ENCODE results near the gene USO1. TPM values are rescaled to one million over a fixed set of nuclear protein-coding genes. Genes with fewer than 3 reads are reported as not detected.
A peak's percentile ranks its signal among the peaks of the same experiment; 100 is the strongest.

The USO1 gene
- total and polyA plus RNA-seq, 2 experiments from 2014 or later, result 74.2 to 117 TPM

- WGBS, 2 experiments (ENCODE audit: low coverage in 1 of 2, low lambda C conversion rate in 2 of 2, missing lambda C conversion rate in 2 of 2), result 52 to 60% methylated on average over 3 of the region's 3 CpGs
- Histone ChIP-seq H3K9me2 (ENCODE audit: insufficient read depth) (no peaks in the 10 kb centered on the region), H3K4me1 (ENCODE audit: insufficient read depth) (peaks cover 36% of the 10 kb centered on the region), H3K4me2 (ENCODE audit: unreplicated experiment) (peak overlapping the region; percentile 15), H4K20me1 (ENCODE audit: insufficient read depth) (no peaks in the 10 kb centered on the region), H3F3A (ENCODE audit: insufficient read depth) (peaks cover 3% of the 10 kb centered on the region; the same call in 1 of the 2 replicates), H3K27me3 (replicated peaks; ENCODE audit: insufficient read depth) (no peaks in the 10 kb centered on the region), H3K9ac (no peak overlapping the region), H3K36me3 (ENCODE audit: low read depth) (no peaks in the 10 kb centered on the region), H3K27ac (no peak overlapping the region), H3K9me3 (ENCODE audit: low read depth) (no peaks in the 10 kb centered on the region), H2AFZ (no peak overlapping the region), H3K79me2 (ENCODE audit: insufficient read depth) (peaks cover 100% of the 10 kb centered on the region), H3K4me3 (peak overlapping the region; percentile 11; the same call in 1 of the 2 replicates)
- no peak for TF ChIP-seq EZH2 (IDR thresholded peaks at IDR 0.05; ENCODE audit: insufficient read depth, poor library complexity, severe bottlenecking)
- TF ChIP-seq EZH2phosphoT487 (IDR thresholded peaks at IDR 0.05; ENCODE audit: insufficient read depth, low read depth), result no peak
- DNase-seq, result no peak
- in situ Hi-C loops (cut with MboI), result no loop called here
These were observed 5.5 kb downstream of the USO1 start for GRCh38 chr4:75729836-75730235.

GRCh38 chr4:75733369-75733768 is 9.0 kb downstream of the USO1 start:
- DNase-seq, result peak; percentile 27

GRCh38 chr4:75735525-75735924 is 11.1 kb downstream of the USO1 start:
- no peaks in the 10 kb centered on the region for H3K9me2 ChIP-seq (ENCODE audit: insufficient read depth)
- no peak for DNase-seq
- no peak overlapping the region for H3K9ac ChIP-seq
- no peak overlapping the region for H3K4me2 ChIP-seq (ENCODE audit: unreplicated experiment)
- peaks cover under 1% of the 10 kb centered on the region; the same call in 1 of the 2 replicates for H3K4me1 ChIP-seq (ENCODE audit: insufficient read depth)
- H3K79me2 ChIP-seq (ENCODE audit: insufficient read depth), result peaks cover 100% of the 10 kb centered on the region
- no peak overlapping the region for H3K27ac ChIP-seq
- no peak for TF ChIP-seq EZH2 (IDR thresholded peaks at IDR 0.05; ENCODE audit: insufficient read depth, poor library complexity, severe bottlenecking)
- no peak for TF ChIP-seq EZH2phosphoT487 (IDR thresholded peaks at IDR 0.05; ENCODE audit: insufficient read depth, low read depth)
- in situ Hi-C loops (cut with MboI), result no loop called here
- no peak overlapping the region for H2AFZ ChIP-seq
- H3K9me3 ChIP-seq (ENCODE audit: low read depth), result no peaks in the 10 kb centered on the region
- H4K20me1 ChIP-seq (ENCODE audit: insufficient read depth), result peaks cover 3% of the 10 kb centered on the region; the same call in 1 of the 2 replicates
- WGBS, 2 experiments (ENCODE audit: low coverage in 1 of 2, low lambda C conversion rate in 2 of 2, missing lambda C conversion rate in 2 of 2), result 95 to 98% methylated on average over 2 of the region's 2 CpGs
- 0 out of 2 replicates have a peak, but pooled peaks cover 2% of the 10 kb centered on the region for H3K36me3 ChIP-seq (ENCODE audit: low read depth)
- peaks cover 6% of the 10 kb centered on the region; the same call in 1 of the 2 replicates for H3F3A ChIP-seq (ENCODE audit: insufficient read depth)
- H3K4me3 ChIP-seq, result no peak overlapping the region
- no peaks in the 10 kb centered on the region for H3K27me3 ChIP-seq (replicated peaks; ENCODE audit: insufficient read depth)

More at GRCh38 chr4:75733369-75733768, 9.0 kb downstream of the USO1 start:
- Histone ChIP-seq H3K27me3 (replicated peaks; ENCODE audit: insufficient read depth) (no peaks in the 10 kb centered on the region), H3K27ac (no peak overlapping the region; the same call in 1 of the 2 replicates), H3K9ac (no peak overlapping the region), H3K36me3 (ENCODE audit: low read depth) (0 out of 2 replicates have a peak, but pooled peaks cover 2% of the 10 kb centered on the region), H3K9me2 (ENCODE audit: insufficient read depth) (no peaks in the 10 kb centered on the region), H3K4me1 (ENCODE audit: insufficient read depth) (peaks cover 15% of the 10 kb centered on the region), H3K79me2 (ENCODE audit: insufficient read depth) (peaks cover 100% of the 10 kb centered on the region), H3K9me3 (ENCODE audit: low read depth) (no peaks in the 10 kb centered on the region), H3F3A (ENCODE audit: insufficient read depth) (peaks cover 3% of the 10 kb centered on the region; the same call in 1 of the 2 replicates), H3K4me2 (ENCODE audit: unreplicated experiment) (no peak overlapping the region), H2AFZ (no peak overlapping the region), H3K4me3 (no peak overlapping the region), H4K20me1 (ENCODE audit: insufficient read depth) (peaks cover 3% of the 10 kb centered on the region; the same call in 1 of the 2 replicates)
- in situ Hi-C loops (cut with MboI), result no loop called here
- TF ChIP-seq EZH2 (IDR thresholded peaks at IDR 0.05; ENCODE audit: insufficient read depth, poor library complexity, severe bottlenecking), result no peak
- TF ChIP-seq EZH2phosphoT487 (IDR thresholded peaks at IDR 0.05; ENCODE audit: insufficient read depth, low read depth), result no peak

GRCh38 chr4:75736862-75737261 is 12.5 kb downstream of the USO1 start:
- Histone ChIP-seq H3F3A (ENCODE audit: insufficient read depth) (peaks cover 10% of the 10 kb centered on the region; the same call in 1 of the 2 replicates), H3K9ac (no peak overlapping the region), H3K36me3 (ENCODE audit: low read depth) (0 out of 2 replicates have a peak, but pooled peaks cover 2% of the 10 kb centered on the region), H3K4me1 (ENCODE audit: insufficient read depth) (no peaks in the 10 kb centered on the region), H3K9me2 (ENCODE audit: insufficient read depth) (no peaks in the 10 kb centered on the region), H3K79me2 (ENCODE audit: insufficient read depth) (peaks cover 100% of the 10 kb centered on the region), H3K27ac (peak overlapping the region; percentile 19; the same call in 1 of the 2 replicates), H3K27me3 (replicated peaks; ENCODE audit: insufficient read depth) (no peaks in the 10 kb centered on the region), H4K20me1 (ENCODE audit: insufficient read depth) (peaks cover 3% of the 10 kb centered on the region; the same call in 1 of the 2 replicates), H3K4me2 (ENCODE audit: unreplicated experiment) (no peak overlapping the region), H3K9me3 (ENCODE audit: low read depth) (no peaks in the 10 kb centered on the region), H3K4me3 (no peak overlapping the region), H2AFZ (no peak overlapping the region)
- TF ChIP-seq EZH2phosphoT487 (IDR thresholded peaks at IDR 0.05; ENCODE audit: insufficient read depth, low read depth), result no peak
- TF ChIP-seq EZH2 (IDR thresholded peaks at IDR 0.05; ENCODE audit: insufficient read depth, poor library complexity, severe bottlenecking), result no peak
- 29 to 36% methylated on average over 2 of the region's 2 CpGs for WGBS, 2 experiments (ENCODE audit: low coverage in 1 of 2, low lambda C conversion rate in 2 of 2, missing lambda C conversion rate in 2 of 2)
- in situ Hi-C loops (cut with MboI), result no loop called here
- peak; percentile 41 for DNase-seq
